Measurements from ENCODE around the gene DHODH.
"Not testable (repeated sequence)": the region's sequence is repeated elsewhere in the genome, so short reads cannot be mapped to it uniquely, and the experiment has no call there.

DHODH gene

GRCh38 chr16:72013888-72014581 lies 5.5 kb downstream of the DHODH start:
- DNase-seq = no peak

DNA sequence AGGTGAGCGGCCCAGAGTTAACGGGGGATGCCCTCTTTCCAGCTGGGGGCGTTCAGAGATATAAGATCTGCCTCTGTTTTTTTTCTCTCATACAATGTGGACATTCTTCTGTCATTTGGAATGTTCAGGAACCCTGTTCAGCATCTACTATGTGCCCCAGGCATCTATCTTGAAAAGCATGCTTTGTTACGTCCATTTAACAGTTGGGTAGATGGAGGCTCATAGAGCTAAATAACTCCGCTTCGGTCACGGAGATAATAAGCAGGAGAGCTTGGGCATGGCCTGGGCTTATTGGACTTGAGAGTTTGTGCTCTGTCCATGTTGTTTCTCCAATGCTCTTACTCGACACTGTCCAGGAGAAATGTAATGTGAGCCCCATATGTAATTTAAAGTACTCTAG lies 6.1 kb downstream of the DHODH start:
- no peak for DNase-seq

DNA sequence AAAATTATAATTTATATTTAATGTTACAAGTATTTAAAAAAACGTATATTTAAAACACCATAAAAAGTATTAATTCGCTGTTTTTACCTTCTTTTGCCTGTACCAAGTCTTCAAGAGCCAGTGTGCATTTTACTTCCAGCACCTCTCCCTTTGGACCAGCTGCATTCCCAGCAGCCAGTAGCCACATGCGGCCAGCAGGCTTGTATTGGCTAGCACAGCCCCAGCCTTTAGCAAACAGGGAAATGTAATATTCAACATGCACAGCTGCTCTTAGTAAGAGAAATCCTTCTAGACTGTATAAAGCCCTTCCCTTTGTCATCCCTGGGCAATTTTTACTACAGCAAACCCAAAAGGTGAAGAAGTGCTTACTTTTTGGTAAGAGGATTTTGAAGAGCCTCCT lies 6.6 kb downstream of the DHODH start:
- DNase-seq = no peak

GRCh38 chr16:72018470-72018869 lies 9.9 kb downstream of the DHODH start:
- DNase-seq = no peak

DNA sequence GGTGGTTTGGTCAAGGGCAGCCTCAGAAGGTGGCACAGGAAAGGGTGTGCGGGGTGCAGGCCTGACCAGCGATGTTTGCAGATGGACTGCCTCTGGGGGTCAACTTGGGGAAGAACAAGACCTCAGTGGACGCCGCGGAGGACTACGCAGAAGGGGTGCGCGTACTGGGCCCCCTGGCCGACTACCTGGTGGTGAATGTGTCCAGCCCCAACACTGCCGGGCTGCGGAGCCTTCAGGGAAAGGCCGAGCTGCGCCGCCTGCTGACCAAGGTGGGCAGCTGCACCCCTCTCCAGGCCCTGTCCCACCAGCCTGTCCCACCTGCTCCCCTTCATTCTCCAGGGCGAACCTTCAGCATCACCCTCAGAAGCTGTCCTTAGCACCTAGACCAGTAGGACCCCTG lies 12.5 kb downstream of the DHODH start:
- DNase-seq = no peak

DNA sequence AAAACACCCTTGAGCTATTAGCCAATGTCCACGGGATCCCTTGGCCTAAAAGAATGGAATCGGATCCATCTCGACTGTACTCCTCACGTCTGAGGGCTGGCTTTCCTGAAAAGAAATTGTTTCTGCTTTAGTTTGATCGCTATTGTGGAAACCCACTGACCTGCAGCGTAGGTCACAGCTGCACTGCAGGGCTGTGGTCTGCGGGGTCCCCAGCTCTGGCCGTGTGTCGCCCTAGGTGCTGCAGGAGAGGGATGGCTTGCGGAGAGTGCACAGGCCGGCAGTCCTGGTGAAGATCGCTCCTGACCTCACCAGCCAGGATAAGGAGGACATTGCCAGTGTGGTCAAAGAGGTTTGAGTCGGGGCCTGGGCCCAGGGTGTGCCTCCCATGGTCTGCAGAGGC lies 13.6 kb downstream of the DHODH start:
- DNase-seq = no peak

GRCh38 chr16:72023962-72024361 lies 15.4 kb downstream of the DHODH start:
- no peak for DNase-seq

DNA sequence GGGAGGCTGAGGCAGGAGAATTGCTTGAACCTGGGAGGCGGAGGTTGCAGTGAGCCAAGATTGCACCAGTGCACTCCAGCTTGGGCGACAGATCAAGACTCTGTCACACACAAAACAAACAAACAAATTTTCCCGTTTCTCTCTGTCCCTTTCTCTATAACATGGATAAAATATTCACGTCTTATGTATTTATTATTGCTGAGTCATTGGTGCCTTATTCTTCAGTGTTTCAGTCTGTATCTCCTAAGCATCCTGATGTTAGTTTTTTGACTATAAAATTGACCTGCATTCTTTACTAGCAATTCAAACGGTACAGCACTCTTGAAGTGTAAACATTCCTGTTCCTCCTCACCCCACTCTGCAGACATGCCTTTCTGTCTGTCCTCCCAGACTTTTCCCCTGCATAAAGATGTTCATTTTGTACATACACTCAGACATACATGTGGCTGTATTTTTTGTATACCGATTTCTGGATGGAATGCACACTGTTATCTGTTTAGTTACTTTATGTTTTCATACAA lies 16.4 kb downstream of the DHODH start:
- DNase-seq = no peak

DNA sequence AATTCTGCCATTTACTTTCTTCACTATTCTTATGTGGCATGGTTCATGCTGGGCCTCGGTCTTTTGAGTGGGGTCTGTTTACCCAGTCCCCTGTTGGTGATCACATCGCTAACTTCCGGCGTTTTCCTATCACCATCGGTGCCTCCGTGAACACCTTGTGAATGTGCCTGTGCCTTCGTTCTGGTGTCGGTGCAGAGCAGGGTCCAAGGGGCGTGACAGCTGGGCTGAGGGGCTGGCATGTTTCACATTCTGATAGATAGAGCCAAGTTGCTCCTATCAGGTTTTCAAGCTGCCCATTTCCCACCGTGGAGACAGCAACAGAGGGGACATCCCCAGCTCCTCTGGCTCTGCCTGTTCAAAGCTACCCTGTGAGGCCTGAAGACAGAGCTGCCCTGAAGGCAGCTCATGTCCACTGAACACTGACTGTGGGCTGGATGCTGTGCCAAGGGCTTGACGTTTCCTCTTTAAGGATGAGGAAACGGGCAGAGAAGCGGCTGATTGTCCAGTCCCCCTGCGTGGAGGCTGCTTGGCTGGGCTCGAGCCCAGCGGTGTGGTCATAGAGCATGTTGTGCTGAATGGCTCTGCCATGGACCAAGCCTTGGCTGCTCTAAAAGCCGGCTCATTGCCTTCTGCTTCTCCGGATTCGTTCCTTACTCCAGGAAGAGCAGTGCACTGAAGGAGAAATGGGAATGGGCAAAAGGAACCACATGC lies 17.0 kb downstream of the DHODH start:
- no peak for DNase-seq

DNA sequence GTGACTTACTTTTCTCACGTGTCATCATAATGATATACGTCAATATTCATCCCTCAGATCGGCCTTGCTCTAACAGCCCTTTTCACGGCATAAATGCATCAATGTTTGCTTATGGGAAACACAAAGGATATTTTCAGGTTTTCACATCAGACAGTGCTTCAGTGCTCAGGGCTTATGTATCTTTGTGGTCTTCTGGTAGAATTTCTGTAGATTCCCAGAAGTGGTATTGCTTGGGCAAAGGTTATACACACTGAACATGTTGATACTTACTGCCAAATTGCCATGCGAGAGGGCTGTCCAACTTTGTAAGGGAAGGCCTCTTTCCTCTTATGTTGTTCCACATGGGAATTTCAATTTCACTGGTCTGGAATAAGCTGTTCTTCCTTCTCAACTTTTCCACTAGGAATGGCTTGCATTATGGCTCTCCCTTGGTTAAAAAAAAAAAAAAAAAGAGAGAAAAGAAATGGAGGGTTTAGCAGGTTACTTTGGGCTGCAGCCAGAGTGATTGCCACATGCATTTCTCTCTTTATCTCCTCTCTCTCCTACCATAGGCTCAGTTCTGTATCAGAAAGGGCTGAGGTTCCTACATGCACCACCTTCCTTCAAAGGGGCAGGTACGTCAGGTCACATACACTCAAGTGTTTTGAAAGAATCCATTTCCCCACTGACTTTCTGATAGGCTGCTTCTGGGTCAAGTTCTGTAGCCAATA lies 19.3 kb downstream of the DHODH start:
- no peak for DNase-seq

- DNase-seq = no peak
Measured at GRCh38 chr16:72029567-72030271, 21.2 kb downstream of the DHODH start.

GRCh38 chr16:72033437-72033836 lies 24.9 kb downstream of the DHODH start:
- DNase-seq = no peak

GRCh38 chr16:72036098-72036497 lies 27.6 kb downstream of the DHODH start:
- no peak for DNase-seq

- DNase-seq = no peak
Measured at GRCh38 chr16:72042157-72042660, 33.7 kb downstream of the DHODH start.

- DNase-seq = no peak
Measured at GRCh38 chr16:72043058-72043457, 34.5 kb downstream of the DHODH start.

- no peak for DNase-seq
Measured at GRCh38 chr16:72043539-72043938, 35.0 kb downstream of the DHODH start.

DNA sequence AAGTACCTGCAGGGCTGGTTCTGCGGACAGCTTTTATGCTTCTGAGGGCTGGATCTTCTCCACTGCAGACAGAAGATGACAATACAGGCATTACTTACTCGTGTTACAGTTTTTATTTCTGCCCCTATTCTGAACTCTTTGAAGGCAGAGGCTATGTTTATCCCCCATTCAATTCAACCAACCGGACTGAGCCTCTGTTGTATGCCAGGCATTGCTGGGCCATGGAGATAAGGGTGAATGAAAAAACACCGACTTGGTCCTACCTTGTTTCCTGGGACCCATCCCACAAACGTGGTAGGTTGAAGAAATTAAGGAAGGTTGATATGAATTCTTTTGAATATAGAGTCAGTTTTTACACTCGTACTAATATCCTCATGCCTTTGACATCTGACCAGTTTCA lies 35.8 kb downstream of the DHODH start:
- no peak for DNase-seq

GRCh38 chr16:72044825-72045359 lies 36.3 kb downstream of the DHODH start:
- no peak for DNase-seq

GRCh38 chr16:72049110-72049509 lies 40.6 kb downstream of the DHODH start:
- no peak for DNase-seq

DNA sequence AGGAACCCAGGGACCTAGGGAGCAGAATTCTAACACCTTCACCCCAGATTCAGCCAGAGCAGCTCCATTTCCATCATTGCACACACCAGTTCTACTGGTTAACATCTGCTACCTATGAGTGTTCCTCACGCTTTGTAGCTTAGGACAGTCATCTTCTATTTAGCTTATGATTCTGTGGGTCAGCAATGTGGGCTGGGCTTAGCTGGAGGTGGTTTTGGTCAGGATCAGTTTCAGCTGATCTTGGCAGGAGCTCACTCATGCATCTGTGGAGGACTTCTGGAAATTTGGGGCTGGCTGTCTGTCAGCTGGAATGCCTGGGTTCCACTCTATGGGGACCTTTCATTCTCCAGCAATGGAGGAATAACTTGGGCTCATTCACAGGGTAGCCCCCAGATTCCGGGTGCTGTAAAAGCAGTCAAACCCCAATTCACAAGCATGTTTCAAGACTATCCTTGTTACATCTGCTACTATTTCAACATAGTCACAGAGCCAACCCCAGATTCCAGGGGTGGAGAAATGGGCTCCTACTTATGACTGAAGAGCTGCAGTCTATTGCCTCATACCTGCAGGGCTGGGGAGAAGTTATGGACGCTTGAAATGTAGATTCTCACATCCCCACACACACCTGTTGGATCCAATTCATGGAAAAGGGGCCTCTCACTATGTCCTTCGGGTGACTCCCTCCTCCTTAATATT lies 42.4 kb downstream of the DHODH start:
- DNase-seq = no peak

- no peak for DNase-seq
Measured at GRCh38 chr16:72051818-72052217, 43.3 kb downstream of the DHODH start.

- not testable (repeated sequence) for DNase-seq
Measured at GRCh38 chr16:72054254-72054847, 45.8 kb downstream of the DHODH start, which contains the start of gene HP. TSS of gene HP (plus strand) at chr16:72054505. CDS start at chr16:72054653, 148 bp downstream.
